ENCODE results near the gene CAMSAP2. TPM values are rescaled to one million over a fixed set of nuclear protein-coding genes. Genes with fewer than 3 reads are reported as not detected.

The CAMSAP2 gene
- total and polyA plus RNA-seq, 2 of the 8 experiments (the other 6 are each of a cell fraction or from before 2014, with no cell fraction given), result 4.2 to 27.6 TPM

DNA sequence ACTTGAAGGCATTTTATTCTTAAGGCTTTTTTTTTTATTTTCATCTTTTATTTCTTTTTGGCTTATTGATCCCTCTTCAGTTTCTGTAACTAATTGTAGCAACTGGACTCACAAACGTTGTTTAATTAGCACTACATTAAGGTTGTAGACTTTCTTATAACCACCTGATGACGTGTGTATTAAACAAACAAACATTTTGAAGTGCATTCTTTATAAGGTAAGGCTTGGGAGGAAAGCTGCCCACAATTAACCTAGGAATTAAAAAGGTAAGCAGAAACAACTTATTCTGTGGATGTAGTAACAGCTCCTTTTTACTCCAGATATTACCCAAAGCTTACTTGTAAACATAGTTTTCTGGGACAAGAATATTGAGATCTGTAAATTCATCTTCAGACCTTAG, 55.0 kb downstream of the CAMSAP2 start:
- no peaks in the 10 kb centered on the region for H4K20me1 ChIP-seq (replicated peaks in 1 of 2; ENCODE audit: control insufficient read depth in 1 of 2, insufficient read depth in 2 of 2, low read length in 2 of 2)
- CTCF ChIA-PET (ENCODE audit: partially characterized antibody), result interaction anchor here (0.7 kb wide), 1 partner anchor 8 kb away, joined by 3 read pairs; no protein-coding TSS in a partner anchor
- no peak for DNase-seq (ENCODE audit: low read depth in 1 of 2, low spot score in 2 of 2)

More for the DNA sequence above, 55.0 kb downstream of the CAMSAP2 start:
- Histone ChIP-seq H3K14ac (ENCODE audit: insufficient read length) (no peak overlapping the region), H3K23me2 (ENCODE audit: low read depth, low read length) (no peaks in the 10 kb centered on the region), H3K36me3 (ENCODE audit: control insufficient read depth in 2 of 4, insufficient read depth in 4 of 4, low read length in 3 of 4) (peaks cover 0 to 4% (median 0%) of the 10 kb centered on the region in 4 experiments; a peak in 2 of 8 replicates), H3K27ac (ENCODE audit: low read depth, low read length) (no peak overlapping the region), H2BK20ac (ENCODE audit: low read length) (no peak overlapping the region), H3K18ac (ENCODE audit: extremely low read depth, low read length) (no peak overlapping the region), H3K56ac (replicated peaks; ENCODE audit: insufficient read length, low read depth, low read length) (no peak overlapping the region), H4K8ac (ENCODE audit: extremely low read depth, insufficient read depth, low read length) (no peak overlapping the region), H3K9ac (replicated peaks in 1 of 4; ENCODE audit: extremely low read depth in 1 of 4, low read depth in 3 of 4, low read length in 3 of 4) (no peak overlapping the region), H2AFZ (ENCODE audit: low read length) (no peak overlapping the region), H3K79me1 (ENCODE audit: low read depth, low read length) (no peaks in the 10 kb centered on the region; the same call in 1 of the 2 replicates), H2AK5ac (ENCODE audit: low read depth, low read length) (no peak overlapping the region), H2BK120ac (replicated peaks; ENCODE audit: low read depth, low read length) (no peak overlapping the region), H2BK5ac (ENCODE audit: low read depth, low read length) (no peak overlapping the region), H3K4ac (replicated peaks; ENCODE audit: insufficient read length, low read depth, low read length) (no peak overlapping the region), H3K4me2 (ENCODE audit: insufficient read depth in 1 of 2, low read depth in 2 of 2, low read length in 2 of 2) (no peak overlapping the region), H3K4me3 (ENCODE audit: extremely low read depth in 1 of 4, insufficient read depth in 2 of 4, low read depth in 3 of 4, low read length in 4 of 4) (no peak overlapping the region), H4K5ac (ENCODE audit: insufficient read length, low read depth, low read length) (no peak overlapping the region), H3K4me1 (replicated peaks in 1 of 4; ENCODE audit: control insufficient read depth in 3 of 4, insufficient read depth in 4 of 4, low read length in 3 of 4) (no peaks in the 10 kb centered on the region), H2BK15ac (ENCODE audit: low read length) (no peak overlapping the region), H3K9me3 (ENCODE audit: insufficient read depth in 2 of 2, low read depth in 1 of 2, low read length in 1 of 2) (no peaks in the 10 kb centered on the region), H4K91ac (replicated peaks; ENCODE audit: insufficient read length, low read length) (no peak overlapping the region), H2BK12ac (ENCODE audit: low read depth, low read length) (no peak overlapping the region), H3K23ac (ENCODE audit: insufficient read length) (no peak overlapping the region), H3K27me3 (replicated peaks in 1 of 4; ENCODE audit: control insufficient read depth in 3 of 4, extremely low read depth in 1 of 4, insufficient read depth in 3 of 4, low read length in 3 of 4) (no peaks in the 10 kb centered on the region), H3K79me2 (ENCODE audit: control insufficient read depth in 1 of 2, insufficient read depth in 2 of 2, low read length in 2 of 2) (peaks cover 0 to 16% of the 10 kb centered on the region in 2 experiments; a peak in 2 of 4 replicates)
- 86% methylated on average over 2 of the region's 2 CpGs; no CpG with 5 or more reads in 1 of the 2 experiments for WGBS, 2 experiments (ENCODE audit: extremely low coverage in 1 of 2, insufficient coverage in 1 of 2, insufficient read length in 1 of 2, insufficient replicate concordance in 2 of 2, low coverage in 1 of 2, low lambda C conversion rate in 2 of 2, missing lambda C conversion rate in 1 of 2)
- FAIRE-seq, result no peak
- POLR2A ChIA-PET (ENCODE audit: partially characterized antibody), result no interaction called here
- TF ChIP-seq NANOG (IDR thresholded peaks at IDR 0.05; ENCODE audit: insufficient read depth, low read depth, low read length, poor library complexity, severe bottlenecking) (no peak), JUND (IDR thresholded peaks at IDR 0.05; ENCODE audit: low read length) (no peak), RXRA (IDR thresholded peaks at IDR 0.05; ENCODE audit: insufficient read depth, low read depth, low read length) (no peak), SUZ12 (IDR thresholded peaks at IDR 0.05; ENCODE audit: low read length) (no peak)
- TF ChIP-seq, protein P1, sequence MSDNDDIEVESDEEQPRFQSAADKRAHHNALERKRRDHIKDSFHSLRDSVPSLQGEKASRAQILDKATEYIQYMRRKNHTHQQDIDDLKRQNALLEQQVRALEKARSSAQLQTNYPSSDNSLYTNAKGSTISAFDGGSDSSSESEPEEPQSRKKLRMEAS (IDR thresholded peaks at IDR 0.05), result no peak
